NCI-H446 treated with DMSO at 0.1 percent for 48 hours (cell line): ENCODE data around the gene ANAPC10.
"Not testable (repeated sequence)": the region's sequence is repeated elsewhere in the genome, so short reads cannot be mapped to it uniquely, and the experiment has no call there.

Source experiments
- DNase-seq: peaks from one replicate; lab custom pipeline; 2025; lab: John Stamatoyannopoulos, UW

ANAPC10 gene, protein sequence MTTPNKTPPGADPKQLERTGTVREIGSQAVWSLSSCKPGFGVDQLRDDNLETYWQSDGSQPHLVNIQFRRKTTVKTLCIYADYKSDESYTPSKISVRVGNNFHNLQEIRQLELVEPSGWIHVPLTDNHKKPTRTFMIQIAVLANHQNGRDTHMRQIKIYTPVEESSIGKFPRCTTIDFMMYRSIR

DNA sequence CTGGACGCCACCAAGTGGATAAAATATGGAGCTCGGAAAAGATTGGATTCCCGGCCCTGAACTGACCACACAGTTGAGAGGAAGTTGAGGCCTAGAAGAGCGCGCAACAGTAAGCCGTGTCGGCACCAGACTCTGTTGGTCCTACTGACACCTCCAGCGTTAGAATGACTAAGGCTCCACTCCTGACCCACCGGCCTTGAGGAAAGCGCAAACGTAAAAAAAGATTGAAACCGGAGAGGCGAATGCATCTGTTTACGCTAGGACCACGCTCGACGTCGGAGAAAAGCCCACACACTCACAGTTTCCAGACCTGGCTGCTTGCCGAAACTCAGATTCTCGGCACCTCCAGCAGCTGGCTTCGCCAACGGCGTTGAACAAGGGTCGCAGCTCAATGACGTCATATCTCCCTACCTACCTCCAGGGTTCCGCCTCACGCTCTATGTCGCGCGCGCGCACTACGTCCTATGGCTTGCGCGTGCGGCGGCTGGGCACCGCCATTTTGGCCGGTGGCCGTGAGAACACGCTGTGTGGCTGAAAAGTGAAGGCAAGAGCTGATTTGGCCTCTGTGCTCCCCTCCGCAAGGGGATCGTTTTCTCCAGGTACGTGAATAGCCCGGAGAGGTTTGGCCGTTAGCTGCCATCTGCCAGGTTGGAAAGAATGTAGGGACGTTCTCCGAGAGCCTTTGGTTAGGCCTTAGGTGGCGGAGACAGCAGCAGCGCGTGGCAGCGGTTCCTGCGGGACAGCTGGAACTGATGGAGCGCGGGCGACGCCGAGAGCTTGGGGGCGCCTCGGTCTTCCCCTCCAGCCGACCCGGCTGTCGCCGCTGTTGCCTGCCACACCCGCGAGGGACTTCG lies at the start of gene ANAPC10, which contains the start of gene ABCE1:
TSS of gene ANAPC10 (minus strand) at position 376 of the 854 bp plus-strand sequence. CDS start 2,097 bp downstream, outside the sequence.
TSS of gene ABCE1 (plus strand) at position 491 of the 854 bp plus-strand sequence. CDS start 6,102 bp downstream, outside the sequence.
- peak; percentile 93 for DNase-seq

DNA sequence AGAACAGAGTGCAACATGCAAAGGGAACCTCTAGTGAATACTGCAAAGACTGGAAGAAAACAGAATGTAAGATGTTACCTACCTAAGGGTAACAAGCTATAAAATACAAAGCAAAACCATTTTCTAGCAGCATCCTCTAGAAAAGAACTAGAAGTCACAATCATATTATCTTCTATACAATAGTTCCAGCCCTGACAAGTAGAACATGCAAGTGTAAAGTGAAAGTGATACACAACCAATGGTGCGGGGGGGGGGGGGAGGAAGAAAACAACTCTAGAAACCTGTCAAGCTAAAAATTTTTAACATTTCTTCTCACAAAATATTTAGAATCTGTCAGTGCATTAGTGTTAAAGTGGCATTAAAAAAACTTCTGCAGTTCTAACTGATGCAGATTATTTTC lies 38.2 kb upstream of the ANAPC10 start:
- DNase-seq = not testable (repeated sequence)

DNA sequence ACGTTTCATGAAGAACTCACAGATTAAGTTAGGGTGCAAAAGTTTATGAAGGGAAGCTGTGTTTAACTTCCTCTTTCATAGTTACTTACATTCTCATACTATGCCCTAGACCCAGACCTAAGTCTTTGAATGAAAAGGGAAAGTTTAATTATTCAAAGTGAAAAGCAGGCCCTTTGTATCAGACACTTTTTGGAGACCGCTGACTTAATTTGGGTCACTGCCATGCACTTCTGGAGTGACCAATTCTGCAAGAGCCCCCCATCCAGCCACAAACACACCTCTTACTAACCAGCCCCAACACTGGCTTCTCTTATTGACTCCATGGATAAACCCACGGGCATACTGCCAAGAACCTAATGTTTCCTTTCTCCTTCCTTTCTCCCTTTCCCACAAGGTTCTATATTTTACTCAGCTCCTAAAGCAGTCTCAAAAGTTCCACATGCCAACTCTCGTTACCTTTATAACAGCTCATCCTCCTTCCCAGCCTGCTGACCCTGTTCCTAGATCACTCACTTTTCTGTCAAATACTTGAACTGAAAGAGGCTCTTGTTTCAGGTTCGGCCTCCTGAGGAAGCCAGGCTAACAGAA lies 34.6 kb upstream of the ANAPC10 start:
- no peak for DNase-seq

DNA sequence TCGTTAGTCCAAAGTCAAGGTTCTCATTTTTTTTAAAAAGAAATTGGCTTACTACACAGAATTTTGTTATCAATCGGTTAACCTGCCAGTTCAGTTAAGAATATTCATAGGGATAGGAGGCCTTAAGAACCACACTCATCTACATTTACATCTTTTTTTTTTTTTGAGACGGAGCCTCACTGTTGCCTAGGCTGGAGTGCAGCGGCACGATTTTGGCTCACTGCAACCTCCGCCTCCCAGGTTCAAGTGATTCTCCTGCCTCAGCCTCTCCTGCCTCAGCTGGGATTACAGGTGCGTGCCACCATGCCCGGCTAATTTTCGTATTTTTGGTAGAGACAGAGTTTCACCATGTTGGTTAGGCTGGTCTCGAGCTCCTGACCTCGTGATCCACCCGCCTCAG lies 33.9 kb upstream of the ANAPC10 start:
- DNase-seq = no peak

DNA sequence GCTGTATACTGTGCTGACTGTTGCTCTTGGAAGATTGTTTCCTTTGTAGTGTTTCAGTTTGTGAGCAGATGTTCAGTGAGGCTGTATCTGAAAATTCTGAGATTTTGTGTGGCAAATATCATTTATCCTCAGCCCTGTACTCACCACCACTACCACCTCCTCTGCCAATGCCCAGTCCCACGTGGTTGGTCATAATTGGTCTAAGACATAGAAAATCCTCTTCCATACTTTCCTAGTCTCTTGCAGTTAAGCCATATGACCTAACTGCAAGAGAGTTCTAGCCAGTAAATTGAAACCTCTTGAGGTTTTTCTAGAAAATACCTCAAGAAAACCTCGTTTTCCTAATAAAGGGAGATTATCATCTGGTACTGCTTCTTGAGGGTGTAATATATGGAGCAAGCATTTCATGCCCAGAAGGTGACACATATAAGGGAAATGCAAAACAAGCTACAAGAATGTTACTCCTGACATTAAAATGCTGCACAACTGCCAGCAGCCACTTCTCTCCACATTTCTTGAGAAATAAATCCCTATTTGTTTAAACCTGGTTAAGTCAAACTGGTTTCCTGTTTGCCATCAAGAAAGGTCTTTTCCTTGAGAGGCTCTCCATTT lies 32.9 kb upstream of the ANAPC10 start:
- no peak for DNase-seq

DNA sequence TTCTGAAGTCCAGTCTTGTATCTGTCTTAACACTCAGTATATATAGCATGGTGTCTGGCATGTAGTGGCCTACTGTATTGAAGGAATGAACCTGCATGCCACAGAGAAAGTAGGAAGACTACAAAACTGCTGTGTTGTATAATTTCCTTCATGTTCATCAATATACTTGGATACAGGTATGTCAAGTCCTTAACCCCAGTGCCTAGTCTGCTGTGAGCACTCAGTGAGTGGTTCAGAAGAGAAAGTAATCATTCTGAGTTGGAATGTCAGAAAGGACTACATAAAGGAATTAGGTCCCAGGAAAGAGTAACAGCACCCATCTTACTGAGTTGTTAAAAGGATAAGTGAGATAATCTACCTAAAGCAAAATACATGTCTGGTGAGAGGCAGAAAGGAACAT lies 32.1 kb upstream of the ANAPC10 start:
- DNase-seq = no peak

DNA sequence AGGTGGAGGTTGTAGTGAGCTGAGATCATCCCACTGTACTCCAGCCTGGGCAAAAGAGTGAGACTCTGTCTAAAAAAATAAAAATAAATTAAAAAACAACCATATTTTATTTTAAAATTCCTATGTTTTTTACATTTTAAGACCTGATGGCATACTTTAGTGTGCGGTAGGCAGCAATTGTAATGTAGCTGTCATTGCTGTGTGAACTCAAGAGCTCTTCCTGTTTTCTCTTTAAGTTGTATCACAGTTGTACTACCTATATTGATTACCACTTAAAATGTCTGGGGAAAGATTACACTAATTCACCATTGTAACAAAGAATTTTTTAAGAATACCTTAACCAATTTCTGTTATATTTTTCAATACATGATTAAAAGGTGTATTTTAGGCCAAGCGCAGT lies 27.4 kb upstream of the ANAPC10 start:
- no peak for DNase-seq

DNA sequence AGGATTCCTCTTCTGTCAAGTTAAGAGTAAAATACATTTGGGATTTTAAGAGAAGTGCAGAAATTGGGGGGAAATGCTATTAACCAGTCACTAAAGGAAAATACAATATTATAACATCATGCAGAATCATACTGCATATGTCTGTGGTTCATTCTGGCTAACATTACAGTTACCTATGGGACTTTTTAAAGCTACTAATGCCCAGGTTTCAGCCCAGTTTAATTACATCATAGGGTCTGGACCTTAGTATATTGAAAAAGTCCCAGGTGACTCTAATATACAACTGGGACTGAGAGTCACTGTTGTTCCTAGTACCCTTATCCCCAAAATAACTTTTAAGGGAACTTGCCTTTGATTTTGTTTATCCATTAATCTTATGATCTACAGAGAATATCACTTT lies 10.1 kb upstream of the ANAPC10 start:
- DNase-seq = no peak

DNA sequence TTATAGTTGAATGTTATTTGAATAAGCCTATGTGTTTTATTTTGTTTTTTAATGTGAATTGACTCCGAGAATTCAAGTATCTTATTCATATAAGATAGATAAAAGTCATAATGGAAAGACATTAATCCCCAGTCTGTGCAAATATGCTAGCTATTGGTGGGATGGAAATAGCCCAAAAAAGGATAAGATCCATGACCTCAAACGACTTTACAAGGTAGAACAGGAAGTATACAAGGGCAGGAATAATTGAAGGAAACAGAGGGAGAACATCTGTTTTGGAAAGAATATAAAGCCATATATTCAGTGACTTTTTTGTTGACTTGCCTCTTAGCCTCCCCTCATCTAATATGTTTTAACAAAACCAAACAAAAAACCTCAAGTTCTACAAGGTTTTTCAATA lies 9.1 kb upstream of the ANAPC10 start:
- no peak for DNase-seq

DNA sequence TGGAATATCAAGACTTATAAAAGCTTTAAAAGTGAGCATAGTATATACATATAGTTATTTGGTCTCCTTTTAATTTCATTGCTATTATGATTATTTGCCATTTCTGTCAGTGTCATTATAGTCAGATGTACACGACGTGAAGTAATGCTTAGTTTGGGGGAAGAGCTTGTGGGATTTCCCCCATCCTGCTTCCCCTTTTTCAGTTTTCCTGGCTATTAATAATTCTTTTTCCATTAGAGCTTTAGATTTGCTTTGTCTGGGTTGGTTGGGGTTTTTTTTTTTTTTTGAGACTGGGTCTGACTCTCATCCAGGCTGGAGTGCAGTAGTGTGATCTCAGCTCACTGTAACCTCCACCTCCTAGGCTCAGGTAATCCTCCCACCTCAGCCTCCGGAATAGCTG lies 5.5 kb upstream of the ANAPC10 start:
- DNase-seq = no peak

DNA sequence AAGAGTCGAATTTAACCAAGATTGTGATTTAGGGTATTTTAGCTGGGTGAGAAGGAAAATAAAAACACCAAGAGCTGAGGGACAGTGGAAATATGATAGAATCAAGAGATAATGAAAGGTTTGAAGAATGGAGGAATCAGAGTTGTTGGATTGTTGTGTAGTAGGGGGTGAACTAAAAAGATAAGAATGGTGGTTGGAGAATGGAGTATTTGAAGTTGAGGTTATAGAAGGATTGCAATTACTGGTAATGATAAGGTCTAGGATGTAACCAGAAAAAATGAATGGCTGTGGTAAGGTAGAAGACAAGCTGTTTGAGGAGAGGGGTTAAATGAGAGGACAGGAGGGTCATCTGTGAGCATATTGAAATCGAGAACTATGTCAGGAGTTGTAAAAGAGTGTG lies 4.6 kb upstream of the ANAPC10 start:
- no peak for DNase-seq

DNA sequence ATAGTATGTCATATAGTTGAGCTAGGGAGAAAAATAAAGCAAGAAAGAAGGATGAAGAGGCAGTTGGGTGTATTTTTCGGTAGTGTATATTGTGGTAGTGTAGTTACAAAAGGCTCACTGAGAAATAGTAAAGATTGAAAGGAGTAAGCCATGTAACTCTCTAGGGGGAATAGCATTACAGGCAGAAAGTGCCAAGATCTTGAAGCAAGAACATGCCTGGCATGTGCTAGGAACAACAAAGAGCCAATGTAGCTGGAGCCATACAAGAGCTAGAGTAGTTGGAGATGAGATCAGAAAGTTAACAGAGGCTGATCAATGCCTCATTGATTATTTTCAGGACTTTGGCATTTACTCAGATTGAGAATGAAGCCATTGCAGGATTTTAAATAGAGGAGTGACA lies 3.1 kb upstream of the ANAPC10 start:
- DNase-seq = no peak

DNA sequence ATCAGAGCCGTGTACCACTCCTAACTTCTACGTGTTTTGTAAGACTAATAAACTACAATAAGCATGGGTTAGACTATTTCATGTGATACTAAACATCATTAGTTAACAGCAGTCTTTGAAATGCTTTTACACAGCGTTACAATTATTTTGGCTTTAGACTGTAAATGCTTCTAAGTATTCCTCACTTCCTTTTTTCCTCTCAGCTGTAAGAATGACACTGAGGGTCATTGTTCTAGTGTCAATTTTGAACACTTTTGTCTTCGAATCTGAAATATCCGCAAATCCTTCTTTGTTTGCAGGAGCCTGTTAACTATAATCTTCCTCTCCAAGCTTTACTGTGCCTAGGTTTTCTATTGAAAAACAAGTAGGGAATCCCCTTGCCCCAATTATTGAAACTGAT lies 1.7 kb upstream of the ANAPC10 start:
- DNase-seq = no peak

DNA sequence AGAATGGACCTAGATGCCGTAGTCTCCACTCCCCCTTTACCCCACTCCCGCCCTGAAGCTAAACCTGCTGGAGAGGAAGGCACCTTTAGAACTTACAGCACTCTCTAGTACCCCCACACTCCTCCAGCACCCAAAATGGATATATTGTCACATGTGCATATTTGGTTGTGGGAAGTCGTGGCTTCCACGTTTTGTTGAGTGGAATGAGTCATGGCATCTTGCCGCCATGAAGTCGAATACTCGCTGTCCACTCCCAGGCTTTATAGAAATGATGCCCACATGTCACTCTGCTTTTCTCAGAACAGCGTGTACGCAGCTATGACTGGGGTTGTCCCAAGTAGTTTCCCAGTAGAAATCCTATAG lies 660 bp upstream of the ANAPC10 start:
- DNase-seq = peak; percentile 15

DNA sequence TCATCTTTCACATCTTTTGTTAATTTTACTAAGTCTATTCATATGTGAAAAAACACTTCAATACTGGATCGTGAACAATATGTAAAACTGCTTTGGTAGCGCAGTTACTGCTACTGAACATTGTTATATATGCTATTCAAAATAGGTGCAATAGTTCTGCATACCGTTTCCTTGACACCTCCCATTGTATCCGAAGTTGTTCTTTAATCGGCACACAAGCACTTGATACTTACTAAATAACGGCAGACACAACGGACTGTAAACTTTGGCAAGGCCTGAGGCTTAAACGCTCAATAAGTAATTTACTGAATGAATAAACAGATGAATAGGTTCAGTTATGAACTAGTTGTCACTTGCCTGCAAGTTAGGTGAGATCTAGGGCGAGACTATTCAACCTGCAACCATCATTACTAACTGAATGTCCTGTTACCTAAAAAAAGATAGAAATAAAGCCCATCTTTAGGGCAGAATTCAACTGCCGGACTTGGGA lies 620 bp downstream of the ANAPC10 start:
- DNase-seq = no peak

DNA sequence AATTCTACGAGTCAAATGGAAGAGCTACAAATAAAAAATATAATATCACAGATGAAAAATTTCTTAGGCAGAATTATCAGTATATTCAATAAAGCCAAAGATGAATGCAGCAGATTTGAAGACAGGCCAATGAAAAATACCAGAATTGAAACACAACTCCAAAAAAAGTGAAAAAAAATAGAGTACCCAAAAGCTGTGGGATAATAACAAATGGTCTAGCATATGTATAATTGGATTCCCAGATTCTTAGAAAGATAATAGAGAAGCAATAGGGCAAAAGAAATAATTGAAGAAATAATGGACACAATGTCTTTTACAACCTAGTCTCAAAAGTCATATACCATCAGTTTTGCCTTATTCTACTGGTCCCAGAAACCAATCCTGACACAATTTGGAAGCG lies 4.4 kb downstream of the ANAPC10 start:
- DNase-seq = no peak

DNA sequence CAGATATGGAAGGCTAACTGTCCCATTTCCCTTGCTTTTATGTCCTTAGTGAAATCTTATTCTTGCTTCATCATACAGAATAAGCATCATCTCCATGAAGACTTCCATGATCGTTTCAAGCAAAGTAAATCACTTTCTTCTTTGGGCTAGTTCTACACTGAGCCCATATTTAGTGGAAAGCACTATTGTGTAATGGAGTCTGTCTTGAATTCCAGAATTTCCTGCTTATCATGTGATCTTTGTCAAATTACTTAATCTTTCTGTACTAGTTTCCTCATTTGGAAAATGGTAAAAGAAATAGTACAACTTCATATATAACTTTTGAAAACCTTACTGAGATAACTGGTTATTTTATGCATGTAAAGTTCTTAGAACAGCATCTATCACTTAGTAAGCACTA lies 7.6 kb downstream of the ANAPC10 start:
- no peak for DNase-seq

DNA sequence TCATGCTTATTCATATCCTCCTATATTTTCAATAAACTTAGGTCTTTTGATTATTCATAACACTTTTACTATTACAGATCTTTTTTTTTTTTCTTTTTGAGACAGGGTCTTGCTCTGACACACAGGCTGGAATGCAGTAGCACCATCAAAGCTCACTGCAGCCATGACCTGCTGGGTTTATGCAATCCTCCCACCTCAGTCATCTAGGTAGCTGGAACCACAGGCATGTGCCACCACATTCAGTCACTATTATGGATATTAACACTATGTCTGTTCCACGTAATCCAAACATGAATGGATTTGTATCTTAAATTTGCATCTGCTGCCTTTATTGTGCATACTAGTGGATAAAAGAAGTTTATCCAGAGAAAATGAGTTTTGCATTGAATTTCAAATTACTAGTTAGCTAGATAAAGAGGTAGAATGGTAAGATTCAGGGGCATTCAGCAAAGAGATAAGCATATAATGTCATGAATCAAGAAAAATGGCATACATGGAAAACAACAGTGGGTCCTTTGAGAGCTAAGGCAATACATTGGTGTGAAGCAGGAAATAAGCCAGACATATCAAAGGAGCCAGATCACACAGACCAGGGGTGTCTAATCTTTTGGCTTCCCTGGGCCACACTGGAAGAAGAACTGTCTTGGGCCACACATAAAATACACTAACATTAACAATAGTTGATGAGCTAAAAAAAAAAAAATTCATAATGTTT lies 13.9 kb downstream of the ANAPC10 start:
- no peak for DNase-seq

DNA sequence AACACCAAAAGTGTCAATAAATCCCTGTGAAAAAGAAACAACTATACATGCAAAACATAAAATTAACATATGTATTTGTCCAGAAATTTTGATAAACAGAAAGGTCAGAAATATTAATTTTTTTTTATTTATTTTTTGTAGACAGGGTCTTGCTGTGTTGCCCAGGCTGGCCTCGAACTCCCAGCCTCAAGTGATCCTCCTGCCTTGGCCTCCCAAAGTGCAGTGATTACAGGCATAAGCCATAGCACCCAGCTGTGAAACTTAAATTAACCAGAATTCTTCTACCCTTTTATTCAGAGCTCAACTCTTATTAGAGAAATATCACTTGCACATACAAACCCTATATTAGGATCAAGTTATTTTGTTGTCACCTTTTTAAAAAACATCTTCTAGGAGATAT lies 16.2 kb downstream of the ANAPC10 start:
- no peak for DNase-seq

DNA sequence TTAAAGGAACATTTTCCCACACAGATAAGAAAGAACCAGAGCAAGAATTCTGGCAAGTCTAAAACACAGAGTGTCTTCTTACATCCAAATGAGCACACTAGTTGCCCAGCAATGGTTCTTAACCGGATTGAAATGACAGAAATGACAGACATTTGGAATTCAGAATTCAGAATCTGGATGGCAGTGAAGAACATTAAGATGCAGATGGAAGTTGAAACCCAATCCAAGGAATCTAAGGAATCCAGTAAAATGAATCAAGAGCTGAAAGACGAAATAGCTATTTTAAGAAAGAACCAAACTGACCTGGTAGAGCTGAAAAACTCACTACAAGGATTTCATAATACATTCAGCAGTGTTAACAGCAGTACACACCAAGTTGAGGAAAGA lies 21.5 kb downstream of the ANAPC10 start:
- DNase-seq = no peak

DNA sequence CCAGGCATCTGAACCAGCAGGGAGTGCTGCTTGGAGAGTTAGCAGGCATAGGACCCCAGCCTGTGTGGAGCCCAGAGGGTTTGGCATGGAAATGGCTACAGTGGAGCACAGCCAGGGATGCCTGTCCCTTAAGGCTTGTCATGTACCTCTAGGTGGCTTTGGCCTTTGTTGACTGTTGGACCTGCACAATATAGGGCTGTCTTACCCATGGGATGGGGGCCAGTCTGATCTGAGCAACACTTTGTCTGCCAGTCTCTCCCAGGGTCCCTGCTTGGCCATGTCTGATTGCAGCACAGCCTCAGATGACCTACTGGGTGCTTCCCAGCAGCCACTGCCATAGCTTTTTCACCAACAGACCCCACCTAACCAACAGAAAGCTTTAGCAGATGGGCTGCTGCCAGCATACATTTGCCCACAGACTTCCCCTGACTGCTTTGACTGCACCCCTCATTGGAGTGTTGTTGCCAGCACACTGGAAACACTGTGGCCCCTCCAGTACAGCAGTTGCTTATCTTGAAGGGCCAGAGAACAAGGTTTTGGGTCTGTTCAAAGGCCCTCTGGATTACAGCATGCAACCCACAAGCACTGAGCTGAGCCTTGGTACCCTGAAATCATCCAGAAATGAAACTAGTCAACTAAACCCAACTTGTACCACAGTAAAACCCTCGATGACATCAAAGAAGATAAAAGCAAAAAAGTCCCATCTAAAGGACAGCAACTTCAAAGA lies 22.1 kb downstream of the ANAPC10 start:
- DNase-seq = no peak
